GM19035 (cell line): Measurements from ENCODE around the gene ZNF618.

Experiments
- ATAC-seq: cut with Tn5 transposase; IDR thresholded peaks from one replicate; pipeline ENCODE4 v1.9.1; 2021; ENCODE audit not compliant: unreplicated experiment

The ZNF618 gene

GRCh38 chr9:113909421-113909820 lies 33.3 kb downstream of the ZNF618 start:
- ATAC-seq = no peak

DNA sequence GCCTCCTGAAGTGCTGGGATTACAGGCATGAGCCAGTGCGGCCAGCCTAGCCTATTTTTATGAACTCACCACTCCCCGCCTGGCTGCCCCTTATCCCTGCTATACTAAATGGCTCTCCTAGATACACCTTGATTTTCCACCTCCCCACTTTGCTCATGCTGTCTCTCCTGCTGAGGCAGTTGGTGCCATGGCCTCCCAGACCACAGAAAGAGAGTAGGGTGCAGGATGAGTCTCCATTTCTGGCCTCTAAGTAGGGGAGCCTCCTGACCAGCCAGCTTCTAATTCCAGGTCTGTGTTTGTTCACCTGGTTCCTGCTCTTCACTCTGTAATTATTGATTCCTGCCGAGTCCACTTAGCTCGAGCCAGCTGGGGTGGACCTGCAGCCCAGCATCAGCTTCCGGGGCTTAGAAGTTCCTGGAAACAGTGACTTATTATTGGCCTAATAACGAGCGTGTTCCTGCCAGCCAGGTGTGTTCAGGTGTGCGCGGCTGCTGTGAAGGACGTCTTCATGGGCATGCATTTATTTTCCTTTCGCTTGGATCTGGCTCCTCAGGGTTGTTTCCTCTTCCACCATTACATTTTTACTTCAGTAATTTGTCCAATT lies 34.0 kb downstream of the ZNF618 start:
- ATAC-seq = no peak

GRCh38 chr9:113911850-113912557 lies 35.9 kb downstream of the ZNF618 start:
- no peak for ATAC-seq

GRCh38 chr9:113912816-113913215 lies 36.7 kb downstream of the ZNF618 start:
- ATAC-seq = no peak

GRCh38 chr9:113913426-113914195 lies 37.5 kb downstream of the ZNF618 start:
- ATAC-seq = no peak

GRCh38 chr9:113914517-113914916 lies 38.4 kb downstream of the ZNF618 start:
- ATAC-seq = no peak

DNA sequence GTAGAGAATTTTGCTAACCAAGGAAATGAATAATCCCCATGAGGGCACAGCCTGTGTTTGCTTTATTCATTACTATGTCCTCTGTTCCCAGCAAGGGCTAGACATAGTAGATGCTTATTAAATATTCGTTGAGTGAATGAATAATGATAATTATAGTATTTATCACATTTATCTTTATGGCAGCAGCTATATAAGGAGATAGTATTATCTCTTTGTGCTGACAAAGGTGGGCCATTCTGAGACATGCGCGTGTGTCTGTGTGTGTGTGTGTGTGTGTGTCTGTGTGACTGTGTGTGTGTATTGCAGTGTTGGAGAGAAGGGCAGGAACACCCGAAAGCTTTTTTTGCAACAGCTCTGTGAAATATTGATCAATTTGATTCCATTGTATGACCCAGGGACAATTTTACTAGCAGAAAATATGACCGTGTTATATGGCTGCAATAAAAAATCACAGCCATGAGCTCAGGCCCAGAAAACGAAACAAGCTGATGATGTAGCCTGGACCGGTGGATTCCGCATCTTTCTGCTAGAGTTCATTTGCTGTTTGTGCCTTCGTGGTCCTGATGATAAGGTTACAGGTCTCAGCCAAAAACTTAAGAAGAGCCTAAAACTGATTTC lies 39.8 kb downstream of the ZNF618 start:
- ATAC-seq = no peak

- no peak for ATAC-seq
These were observed 40.8 kb downstream of the ZNF618 start for GRCh38 chr9:113916931-113917330.

- ATAC-seq = no peak
These were observed 42.7 kb downstream of the ZNF618 start for GRCh38 chr9:113918697-113919350.

DNA sequence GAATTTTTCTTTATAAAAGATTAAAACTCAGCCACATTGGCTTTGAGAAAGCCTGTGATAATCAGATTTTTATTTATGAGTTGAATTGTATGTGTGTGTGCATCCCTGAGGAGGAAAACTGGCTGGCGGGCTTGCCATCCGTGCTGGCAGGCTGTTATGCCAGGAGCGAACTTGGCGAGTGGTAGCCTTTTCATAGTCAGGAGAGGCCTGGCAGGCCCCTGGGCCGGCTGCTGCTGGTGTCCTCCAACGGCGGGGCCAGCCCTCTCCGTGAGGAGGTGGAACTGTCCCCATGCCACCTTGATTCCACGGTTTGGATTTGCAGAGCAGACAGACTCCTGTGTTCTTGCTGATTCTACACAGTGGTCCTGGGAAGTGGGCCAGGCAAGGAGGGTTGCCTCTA lies 43.3 kb downstream of the ZNF618 start:
- no peak for ATAC-seq

DNA sequence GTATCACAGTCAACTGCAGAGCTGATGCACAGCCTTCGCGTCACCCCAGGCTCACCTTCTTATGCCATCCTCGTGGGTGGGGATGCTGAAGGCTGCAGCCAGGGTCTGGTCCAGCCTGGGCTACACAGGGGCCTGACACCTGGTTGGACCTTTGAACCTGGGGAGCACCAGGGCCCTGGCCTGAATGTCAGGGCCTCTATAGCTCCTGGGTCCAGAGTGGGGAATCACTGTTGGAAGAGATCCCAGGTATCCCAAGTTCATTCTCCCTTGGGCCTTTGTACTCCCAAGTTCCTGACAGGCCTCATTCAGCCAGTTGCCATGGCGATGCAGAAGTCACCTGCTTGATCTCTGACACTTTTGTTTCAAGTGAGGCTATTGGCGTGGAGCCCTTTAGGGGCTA lies 43.8 kb downstream of the ZNF618 start:
- no peak for ATAC-seq

DNA sequence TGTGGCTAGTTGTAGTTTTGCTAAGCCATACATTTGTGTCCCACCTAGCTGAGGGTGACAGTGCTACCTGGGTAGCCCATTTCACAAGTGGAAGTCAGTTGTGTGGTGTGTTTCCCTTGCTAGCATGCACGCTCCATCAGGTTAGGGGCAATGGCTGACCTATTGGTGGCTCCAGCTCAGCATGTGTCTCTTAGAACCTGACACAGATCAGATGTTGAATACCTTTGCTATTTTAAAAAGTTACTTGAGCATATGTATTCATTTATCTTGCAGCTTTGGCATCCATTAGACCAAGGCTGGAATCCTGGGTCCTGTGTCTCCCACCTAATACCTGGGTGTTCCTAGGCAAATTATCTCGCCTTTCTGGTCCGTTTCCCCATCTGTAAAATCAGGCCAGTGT lies 44.8 kb downstream of the ZNF618 start:
- ATAC-seq = no peak

DNA sequence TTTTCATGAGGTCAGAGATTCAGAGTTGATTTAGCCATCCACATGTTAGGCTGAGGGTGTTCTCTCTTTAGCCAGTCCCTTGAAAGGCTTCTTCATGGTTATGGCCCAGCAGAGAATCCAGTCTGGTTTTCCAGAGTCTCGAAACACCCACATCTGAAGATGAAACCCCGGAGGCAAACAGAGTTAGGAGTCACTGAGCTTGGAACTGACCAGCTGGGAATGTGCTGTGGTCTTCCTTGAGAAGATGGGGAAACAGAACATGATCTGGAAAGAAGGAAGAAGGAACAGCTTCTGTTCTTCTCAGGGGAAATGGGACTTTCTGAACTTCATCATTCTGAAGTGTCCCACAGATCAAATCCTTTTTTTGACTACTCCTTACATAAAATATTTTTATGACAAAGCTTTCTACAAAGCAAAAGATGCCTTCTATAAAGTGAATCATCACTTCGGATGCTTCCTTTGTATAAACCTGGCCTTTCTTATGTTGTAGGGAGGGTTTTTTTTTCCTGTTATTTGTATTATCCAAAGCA lies 45.4 kb downstream of the ZNF618 start:
- no peak for ATAC-seq

- ATAC-seq = no peak
These were observed 46.1 kb downstream of the ZNF618 start for GRCh38 chr9:113922160-113922559.

DNA sequence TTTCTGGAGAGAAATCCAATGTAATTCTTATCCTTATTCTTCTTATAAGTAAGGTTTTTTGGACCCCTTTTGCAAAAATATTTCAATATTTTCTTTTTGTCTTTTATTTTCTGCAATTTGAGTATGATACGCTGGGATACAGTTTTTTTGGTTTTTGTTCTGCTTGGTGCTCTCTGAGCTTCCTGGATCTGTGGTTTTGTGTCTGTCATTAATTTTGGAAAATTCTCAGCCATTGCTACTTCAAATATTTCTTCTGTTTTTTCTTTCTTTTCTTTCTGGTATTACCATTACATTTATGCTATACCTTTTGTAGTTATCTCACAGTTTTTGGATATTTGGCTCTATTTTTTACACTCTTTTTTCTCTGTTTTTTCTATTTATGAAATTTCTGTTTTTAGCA lies 50.1 kb downstream of the ZNF618 start:
- ATAC-seq = no peak

DNA sequence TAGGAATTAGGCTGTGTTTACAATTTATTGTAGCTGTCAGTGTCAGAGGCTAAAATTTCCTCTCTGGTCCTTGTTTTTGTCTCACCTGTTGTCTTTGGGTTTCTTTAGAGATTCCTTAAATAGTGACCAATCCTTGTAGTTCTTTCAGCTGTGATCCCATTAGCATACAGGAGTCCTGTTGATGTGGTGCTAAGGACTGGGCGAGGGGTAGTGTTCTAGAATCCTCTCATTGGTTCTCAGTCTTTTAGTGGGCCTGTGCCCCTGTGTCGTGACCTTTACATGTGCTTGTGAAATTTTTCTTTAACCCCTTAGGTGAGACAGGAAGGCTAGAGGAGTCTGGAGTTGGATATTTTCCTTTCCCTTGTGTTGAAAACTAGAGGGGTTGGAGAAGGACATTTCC lies 51.2 kb downstream of the ZNF618 start:
- no peak for ATAC-seq

DNA sequence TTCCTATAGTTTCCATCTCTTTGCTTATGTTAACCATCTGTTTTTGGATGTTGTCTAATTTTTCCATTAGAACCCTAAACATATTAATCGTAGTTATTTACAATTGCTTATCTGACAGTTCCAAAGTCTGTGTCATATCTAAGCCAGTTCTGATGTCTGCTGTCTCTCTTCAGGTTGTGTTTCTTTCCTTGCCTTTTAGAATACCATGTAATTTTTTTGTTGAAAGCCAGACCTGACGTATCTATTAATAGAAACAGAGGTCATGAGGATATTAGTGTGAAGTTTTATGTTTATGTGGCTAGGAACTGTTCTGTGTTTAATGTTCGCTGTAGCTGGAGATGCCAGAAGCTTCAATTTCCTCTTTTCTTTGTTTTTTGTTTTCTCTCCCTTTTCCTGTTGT lies 52.2 kb downstream of the ZNF618 start:
- ATAC-seq = no peak

GRCh38 chr9:113929634-113930389 lies 53.7 kb downstream of the ZNF618 start:
- no peak for ATAC-seq

DNA sequence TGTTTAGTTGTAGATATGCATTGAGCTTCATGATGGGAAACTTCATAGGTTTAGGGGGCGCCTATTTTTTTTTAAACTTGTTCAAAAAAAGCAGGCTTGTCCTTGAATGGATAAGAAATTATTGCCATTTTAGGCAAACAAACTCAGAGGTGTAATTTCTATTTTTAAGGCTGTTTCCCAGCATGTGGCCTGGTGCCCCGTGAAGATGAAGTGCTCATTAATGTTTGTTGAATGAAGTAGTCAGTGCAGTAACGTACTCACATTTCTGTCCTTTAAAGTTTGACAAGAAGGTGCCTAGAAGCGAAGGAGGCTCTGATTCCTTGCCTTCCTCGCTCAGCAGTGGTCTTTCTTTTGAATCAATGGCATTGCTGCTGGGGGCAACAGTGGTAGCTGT lies 54.3 kb downstream of the ZNF618 start:
- ATAC-seq = no peak

DNA sequence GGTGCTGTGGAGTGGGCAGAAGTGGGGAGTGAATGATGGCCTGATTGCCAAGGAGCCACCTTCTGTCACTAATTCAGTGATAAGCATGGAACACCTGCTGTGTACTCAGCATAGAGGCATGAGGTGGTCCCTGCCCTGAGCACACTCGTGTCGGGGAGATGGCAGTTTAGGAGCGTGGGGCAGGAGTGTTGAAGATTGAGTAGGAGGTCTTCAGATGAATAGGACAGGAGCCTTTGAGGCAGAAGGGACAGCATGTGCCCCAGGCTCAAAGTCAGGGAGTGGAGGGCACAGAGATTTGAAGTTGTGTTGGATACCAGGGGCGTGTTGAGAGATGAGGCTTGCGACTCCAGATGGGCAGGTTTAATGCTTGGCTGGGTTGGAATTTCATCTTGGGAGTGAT lies 55.0 kb downstream of the ZNF618 start:
- no peak for ATAC-seq
